Testis (tissue), 3 donors: ENCODE data around the gene TMA7. TPM values are rescaled to one million over a fixed set of nuclear protein-coding genes. Genes with fewer than 3 reads are reported as not detected.

Experiments
- DNase-seq: peaks from one replicate; pipeline ENCODE4 v3.0.0-alpha.2; 2019
- H3K27ac ChIP-seq, 2 donors: fragments of 200-600 bp; sonication (generic); one replicate each; pipeline ENCODE4 v1.5.1; 2019
- H3K27me3 ChIP-seq: fragments of 200-600 bp; sonication (generic); one replicate; pipeline ENCODE4 v1.5.1; 2019
- H3K36me3 ChIP-seq: fragments of 200-600 bp; sonication (generic); one replicate; pipeline ENCODE4 v1.5.1; 2017; ENCODE audit warnings: low read depth; ENCODE audit errors: missing control alignments
- H3K4me1 ChIP-seq: fragments of 200-600 bp; sonication (generic); one replicate; pipeline ENCODE4 v1.5.1; 2019
- H3K4me3 ChIP-seq, 2 donors: fragments of 200-600 bp; sonication (generic); one replicate each; pipeline ENCODE4 v1.5.1; 2017 to 2019
- H3K9me3 ChIP-seq: fragments of 200-600 bp; sonication (generic); one replicate; pipeline ENCODE4 v1.5.1; 2017
- CTCF ChIP-seq, 3 experiments: fragments of 450-650 bp in 2 of 3; fragments of 200-600 bp in 1 of 3; sonication (generic) in 1 of 3; IDR thresholded peaks; one replicate each; pipeline ENCODE4 v1.5.1; 2016 to 2019; ENCODE audit warnings: antibody characterized with exemption in 3 of 3, mild to moderate bottlenecking in 2 of 3, moderate library complexity in 1 of 3
- POLR2A ChIP-seq: fragments of 450-650 bp; IDR thresholded peaks from one replicate; pipeline ENCODE4 v1.6.1; 2017; ENCODE audit warnings: antibody characterized with exemption, mild to moderate bottlenecking, moderate library complexity
- WGBS, 2 donors: methylation state at CpG; one replicate each; pipeline ENCODE4 v1.1.5; 2018; 5-methylcytosine and 5-hydroxymethylcytosine counted together
- intact Hi-C: fragments of 100-400 bp; cut with DNase I; formaldehyde crosslinking; loops from one replicate; pipeline ENCODE4 v1.15.1; 2023; ENCODE audit warnings: low total_unique reads
- polyA plus RNA-seq: library from polyadenylated mRNA; stranded (reverse); fragments of 350-450 nt; fragmentation: Illumina TruSeq; extraction: RNeasy Lipid Tissue Mini Kit (QIAGEN cat#74804); gene quantifications from one replicate; pipeline ENCODE4 v1.2.3, GENCODE V29; 2014; ENCODE audit warnings: low read depth, low replicate concordance; ENCODE audit not compliant: insufficient read depth
- total RNA-seq, 2 donors: library from RNA; depleted of rRNA; stranded (reverse); fragments of >200 nt; gene quantifications; one replicate each; pipeline ENCODE4 v1.2.3, GENCODE V29; 2016

Gene TMA7
- total and polyA plus RNA-seq, 3 donors from 2014 or later = 380 to 425 (median 393) TPM

- H3K4me3 ChIP-seq = no peak overlapping the region
- TF ChIP-seq POLR2A (no peak), CTCF (IDR thresholded peaks at IDR 0.05) (no peak)
- no peak for DNase-seq
- intact Hi-C loops = no loop called here
- no peaks in the 10 kb centered on the region for H3K9me3 ChIP-seq
- H3K27me3 ChIP-seq = no peaks in the 10 kb centered on the region
- peaks cover 62% of the 10 kb centered on the region for H3K4me1 ChIP-seq
- 81% methylated on average over 5 to 8 of the region's 8 CpGs for WGBS, 2 donors
- no peak overlapping the region for H3K27ac ChIP-seq
- no peaks in the 10 kb centered on the region for H3K36me3 ChIP-seq
These were observed 8.6 kb upstream of the TMA7 start for GRCh38 chr3:48431224-48432029.

- Histone ChIP-seq H3K4me1 (peaks cover 49% of the 10 kb centered on the region), H3K36me3 (no peaks in the 10 kb centered on the region), H3K27me3 (no peaks in the 10 kb centered on the region), H3K9me3 (no peaks in the 10 kb centered on the region), H3K4me3 (no peak overlapping the region), H3K27ac (peak overlapping the region in 1 of 2 donors; percentile 45)
- TF ChIP-seq CTCF (IDR thresholded peaks at IDR 0.05) = no peak
- TF ChIP-seq POLR2A = no peak
- 84 to 87% methylated on average over 9 to 16 of the region's 16 CpGs for WGBS, 2 donors
- DNase-seq = no peak
- intact Hi-C loops = no loop called here
These were observed 7.4 kb upstream of the TMA7 start for GRCh38 chr3:48432411-48433371.

GRCh38 chr3:48433472-48434118, 6.5 kb upstream of the TMA7 start:
- TF ChIP-seq CTCF (IDR thresholded peaks at IDR 0.05) (no peak), POLR2A (no peak)
- Histone ChIP-seq H3K4me1 (peaks cover 40% of the 10 kb centered on the region), H3K36me3 (no peaks in the 10 kb centered on the region), H3K4me3 (no peak overlapping the region), H3K27ac (peak overlapping the region; percentile 46 to 76), H3K9me3 (no peaks in the 10 kb centered on the region), H3K27me3 (no peaks in the 10 kb centered on the region)
- peak; percentile 66 for DNase-seq
- 55 to 68% methylated on average over 10 to 12 of the region's 12 CpGs for whole genome bisulfite sequencing, 2 donors
- intact Hi-C loops = no loop called here

- H3K36me3 ChIP-seq = no peaks in the 10 kb centered on the region
- DNase-seq = no peak
- intact Hi-C loops = loop anchor here (5.0 kb wide), 2 partner anchors 32 to 162 kb away; no protein-coding TSS in a partner anchor
- no peaks in the 10 kb centered on the region for H3K9me3 ChIP-seq
- no peak overlapping the region for H3K4me3 ChIP-seq
- WGBS, 2 donors = 71 to 79% methylated on average over 15 of the region's 15 CpGs
- TF ChIP-seq CTCF (IDR thresholded peaks at IDR 0.05) = no peak
- no peak for TF ChIP-seq POLR2A
- H3K4me1 ChIP-seq = peaks cover 46% of the 10 kb centered on the region
- H3K27ac ChIP-seq = peak overlapping the region; percentile 46 to 76
- H3K27me3 ChIP-seq = no peaks in the 10 kb centered on the region
These were observed 5.3 kb upstream of the TMA7 start for GRCh38 chr3:48434591-48435222.
